ENCODE measurements around the gene MPG. TPM values are rescaled to one million over a fixed set of nuclear protein-coding genes. Genes with fewer than 3 reads are reported as not detected.

The MPG gene
- total RNA-seq, 1 experiment from 2014 or later = 32.6 TPM

- ATAC-seq (no peak), DNase-seq (ENCODE audit: low read depth, low spot score) (no peak)
- ChIA-PET CTCF (no interaction called here), POLR2A (no interaction called here), RAD21 (ENCODE audit: low non-redundant PET in 1 of 2, low total read pairs in 2 of 2, uncharacterized antibody in 2 of 2, unreplicated experiment in 2 of 2) (no interaction called here)
- no peaks in the 10 kb centered on the region for H3K79me2 ChIP-seq (ENCODE audit: insufficient read depth, low read length)
- no peak overlapping the region for H3K4me3 ChIP-seq (replicated peaks in 1 of 2; ENCODE audit: low read depth in 1 of 2, low read length in 2 of 2)
- H3K36me3 ChIP-seq (ENCODE audit: control insufficient read depth in 1 of 2, insufficient read depth in 2 of 2, low read length in 2 of 2) = no peaks in the 10 kb centered on the region
- peaks cover 0 to 3% of the 10 kb centered on the region in 2 experiments; a peak in 1 of 4 replicates for H3K4me1 ChIP-seq (ENCODE audit: control insufficient read depth in 1 of 2, insufficient read depth in 2 of 2, low read length in 2 of 2)
- no peaks in the 10 kb centered on the region for H4K20me1 ChIP-seq (ENCODE audit: insufficient read depth)
- TF ChIP-seq SRF (IDR thresholded peaks at IDR 0.05; ENCODE audit: low read depth) (no peak), SP1 (IDR thresholded peaks at IDR 0.05; ENCODE audit: low read depth) (no peak), YY1 (IDR thresholded peaks at IDR 0.05; ENCODE audit: extremely low read depth, insufficient replicate concordance, low read depth, low read length) (no peak), CBX3 (IDR thresholded peaks at IDR 0.05; ENCODE audit: low read depth) (no peak), EZH2 (IDR thresholded peaks at IDR 0.05) (no peak), ATF3 (IDR thresholded peaks at IDR 0.05) (no peak), ZFX (IDR thresholded peaks at IDR 0.05) (no peak), FOSL1 (IDR thresholded peaks at IDR 0.05; ENCODE audit: low read depth) (no peak)
- H3K9me2 ChIP-seq (ENCODE audit: insufficient read depth) = no peaks in the 10 kb centered on the region
- H3K9me3 ChIP-seq (ENCODE audit: control insufficient read depth in 1 of 2, insufficient read depth in 1 of 2, low read depth in 1 of 2, low read length in 2 of 2) = no peaks in the 10 kb centered on the region
- H3K9ac ChIP-seq (ENCODE audit: low read length) = no peak overlapping the region
- no peak overlapping the region for H3K27ac ChIP-seq (ENCODE audit: low read depth, low read length)
- no peak overlapping the region for H2AFZ ChIP-seq (ENCODE audit: low read depth, low read length, poor library complexity, severe bottlenecking)
- no peak overlapping the region for H3K4me2 ChIP-seq (ENCODE audit: low read length)
- intact Hi-C loops (cut with micrococcal nuclease) = loop anchor here (1.0 kb wide), 1 partner anchor 32 kb away; no protein-coding TSS in a partner anchor
- BruUV-seq (replicated peaks) = no TSS peak
- H3K27me3 ChIP-seq (ENCODE audit: insufficient read depth, low read length) = no peaks in the 10 kb centered on the region
Measured at GRCh38 chr16:64914-65255, 13.1 kb upstream of the MPG start.

GRCh38 chr16:65745-66144, 12.3 kb upstream of the MPG start:
- ChIA-PET CTCF (interaction anchor here (1.1 to 3.2 kb wide), 9 partner anchors 12 to 296 kb away, joined by 3 to 29 read pairs (median 5); partner anchors contain the start of gene POLR3K), RAD21 (ENCODE audit: low non-redundant PET in 1 of 2, low total read pairs in 2 of 2, uncharacterized antibody in 2 of 2, unreplicated experiment in 2 of 2) (interaction anchor here in 1 of 2 experiments (0.8 kb wide), 1 partner anchor 31 kb away, joined by 3 read pairs; no protein-coding TSS in a partner anchor), POLR2A (no interaction called here)
- H3K9me2 ChIP-seq (ENCODE audit: insufficient read depth) = no peaks in the 10 kb centered on the region
- no peaks in the 10 kb centered on the region for H3K9me3 ChIP-seq (ENCODE audit: control insufficient read depth in 1 of 2, insufficient read depth in 1 of 2, low read depth in 1 of 2, low read length in 2 of 2)
- BruUV-seq (replicated peaks) = no TSS peak
- ATAC-seq (peak; percentile 92), DNase-seq (ENCODE audit: low read depth, low spot score) (peak; percentile 21)
- H3K27me3 ChIP-seq (ENCODE audit: insufficient read depth, low read length) = no peaks in the 10 kb centered on the region
- H3K4me2 ChIP-seq (ENCODE audit: low read length) = no peak overlapping the region
- intact Hi-C loops (cut with micrococcal nuclease) = loop anchor here (1.0 kb wide), 1 partner anchor 32 kb away; no protein-coding TSS in a partner anchor
- H2AFZ ChIP-seq (ENCODE audit: low read depth, low read length, poor library complexity, severe bottlenecking) = no peak overlapping the region
- peaks cover 3 to 12% of the 10 kb centered on the region in 2 experiments; a peak in 3 of 4 replicates for H3K4me1 ChIP-seq (ENCODE audit: control insufficient read depth in 1 of 2, insufficient read depth in 2 of 2, low read length in 2 of 2)
- no peaks in the 10 kb centered on the region for H3K79me2 ChIP-seq (ENCODE audit: insufficient read depth, low read length)
- H3K27ac ChIP-seq (ENCODE audit: low read depth, low read length) = no peak overlapping the region
- H3K4me3 ChIP-seq (replicated peaks in 1 of 2; ENCODE audit: low read depth in 1 of 2, low read length in 2 of 2) = no peak overlapping the region
- H3K36me3 ChIP-seq (ENCODE audit: control insufficient read depth in 1 of 2, insufficient read depth in 2 of 2, low read length in 2 of 2) = no peaks in the 10 kb centered on the region
- no peaks in the 10 kb centered on the region for H4K20me1 ChIP-seq (ENCODE audit: insufficient read depth)
- TF ChIP-seq EZH2 (IDR thresholded peaks at IDR 0.05) (no peak), POLR2AphosphoS5 (IDR thresholded peaks at IDR 0.05; ENCODE audit: low read depth, low read length) (no peak), FOSL1 (IDR thresholded peaks at IDR 0.05; ENCODE audit: low read depth) (no peak), RAD21 (IDR thresholded peaks at IDR 0.05; ENCODE audit: low read depth) (peak; percentile 93), ZBTB33 (IDR thresholded peaks at IDR 0.05; ENCODE audit: extremely low read depth, insufficient replicate concordance, low read length) (no peak), MAX (IDR thresholded peaks at IDR 0.05) (no peak), SIN3A (IDR thresholded peaks at IDR 0.05; ENCODE audit: low read depth) (no peak), ATF3 (IDR thresholded peaks at IDR 0.05) (no peak), EGR1 (IDR thresholded peaks at IDR 0.05; ENCODE audit: low read depth) (no peak), YY1 (IDR thresholded peaks at IDR 0.05; ENCODE audit: extremely low read depth, insufficient replicate concordance, low read depth, low read length) (no peak), ZNF274 (IDR thresholded peaks at IDR 0.05; ENCODE audit: low read depth, low read length) (no peak), JUND (IDR thresholded peaks at IDR 0.05) (no peak), CBX3 (IDR thresholded peaks at IDR 0.05; ENCODE audit: low read depth) (no peak)
- TF ChIP-seq, protein P1, sequence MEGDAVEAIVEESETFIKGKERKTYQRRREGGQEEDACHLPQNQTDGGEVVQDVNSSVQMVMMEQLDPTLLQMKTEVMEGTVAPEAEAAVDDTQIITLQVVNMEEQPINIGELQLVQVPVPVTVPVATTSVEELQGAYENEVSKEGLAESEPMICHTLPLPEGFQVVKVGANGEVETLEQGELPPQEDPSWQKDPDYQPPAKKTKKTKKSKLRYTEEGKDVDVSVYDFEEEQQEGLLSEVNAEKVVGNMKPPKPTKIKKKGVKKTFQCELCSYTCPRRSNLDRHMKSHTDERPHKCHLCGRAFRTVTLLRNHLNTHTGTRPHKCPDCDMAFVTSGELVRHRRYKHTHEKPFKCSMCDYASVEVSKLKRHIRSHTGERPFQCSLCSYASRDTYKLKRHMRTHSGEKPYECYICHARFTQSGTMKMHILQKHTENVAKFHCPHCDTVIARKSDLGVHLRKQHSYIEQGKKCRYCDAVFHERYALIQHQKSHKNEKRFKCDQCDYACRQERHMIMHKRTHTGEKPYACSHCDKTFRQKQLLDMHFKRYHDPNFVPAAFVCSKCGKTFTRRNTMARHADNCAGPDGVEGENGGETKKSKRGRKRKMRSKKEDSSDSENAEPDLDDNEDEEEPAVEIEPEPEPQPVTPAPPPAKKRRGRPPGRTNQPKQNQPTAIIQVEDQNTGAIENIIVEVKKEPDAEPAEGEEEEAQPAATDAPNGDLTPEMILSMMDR (IDR thresholded peaks at IDR 0.05 in 2 of 3, conservative IDR thresholded peaks at IDR 0.05 in 1 of 3; ENCODE audit: borderline replicate concordance in 1 of 3, insufficient read depth in 1 of 3, low read depth in 2 of 3, low read length in 2 of 3) = peak; percentile 74 to 95 (median 76)
- no peak overlapping the region for H3K9ac ChIP-seq (ENCODE audit: low read length)
